Measurements from ENCODE around the gene RPA3. TPM values are rescaled to one million over a fixed set of nuclear protein-coding genes. Genes with fewer than 3 reads are reported as not detected.

The RPA3 gene
- total RNA-seq, 1 experiment from 2014 or later: 108 TPM

DNA sequence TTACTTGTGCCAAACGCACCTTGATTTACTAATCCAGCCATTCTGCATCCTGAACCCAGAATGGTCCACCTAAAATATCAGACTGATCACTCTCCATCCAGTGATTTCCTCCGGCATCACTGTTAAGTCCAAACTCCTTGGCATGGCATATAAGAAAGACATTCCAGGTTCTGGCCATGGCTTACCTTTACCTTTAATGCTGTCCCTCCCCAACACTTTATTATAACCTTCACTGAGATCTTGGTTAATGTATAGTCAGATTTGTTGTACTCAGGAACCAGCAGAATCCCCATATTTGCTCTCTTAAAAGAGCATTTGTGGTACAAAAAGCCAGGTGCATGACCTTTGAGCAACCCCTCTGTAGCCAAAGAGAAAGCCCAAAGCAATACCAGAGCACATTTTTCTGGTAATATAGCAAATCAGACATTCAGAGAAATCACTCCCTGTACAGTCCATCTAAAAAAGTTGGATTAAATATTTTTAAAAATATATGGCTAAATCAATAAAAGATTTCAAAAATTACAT, 67.7 kb downstream of the RPA3 start:
- H3K79me1 ChIP-seq (ENCODE audit: insufficient read depth, low read depth, low read length, poor library complexity, severe bottlenecking): peaks cover 4% of the 10 kb centered on the region
- H3K36me3 Mint-ChIP-seq (ENCODE audit: insufficient read depth in 1 of 3, low read depth in 3 of 3): peaks cover 3 to 9% (median 6%) of the 10 kb centered on the region in 3 experiments; a peak in 6 of 7 replicates
- DNase-seq: no peak
- no peak overlapping the region for H2BK12ac ChIP-seq (ENCODE audit: insufficient read length, low read depth, low read length)
- no peaks in the 10 kb centered on the region for H3K27me3 Mint-ChIP-seq (ENCODE audit: low read depth)
- no peak overlapping the region for H3K4me3 Mint-ChIP-seq
- H4K5ac ChIP-seq (ENCODE audit: insufficient read length, low read depth, low read length): no peak overlapping the region
- H3K9me3 ChIP-seq (ENCODE audit: control insufficient read depth, low read depth, low read length): no peaks in the 10 kb centered on the region
- no peak overlapping the region for H2BK5ac ChIP-seq (ENCODE audit: insufficient read length, low read length)
- H3K4ac ChIP-seq (ENCODE audit: low read depth, low read length): no peak overlapping the region
- no peak overlapping the region for H3K56ac ChIP-seq (ENCODE audit: insufficient read length, low read depth, low read length)
- no peak overlapping the region for H3K18ac ChIP-seq (ENCODE audit: insufficient read length, low read depth, low read length)
- no peak overlapping the region for H3K27ac ChIP-seq (ENCODE audit: insufficient read length, low read depth, low read length)
- no peaks in the 10 kb centered on the region; the same call in 1 of the 2 replicates for H3K79me2 ChIP-seq (ENCODE audit: insufficient read depth, low read length)
- no CpG with 5 or more reads among the region's 2 CpGs for WGBS (ENCODE audit: extremely low coverage, insufficient read length, low lambda C conversion rate)
- peaks cover 11 to 21% of the 10 kb centered on the region in 2 experiments; a peak in 3 of 4 replicates for H3K4me1 Mint-ChIP-seq
- H2AFZ ChIP-seq (ENCODE audit: low read length): no peak overlapping the region
- H2BK120ac ChIP-seq (ENCODE audit: low read depth, low read length, poor library complexity, severe bottlenecking): no peak overlapping the region
- H3K23me2 ChIP-seq (ENCODE audit: insufficient read length, low read depth, low read length, poor library complexity, severe bottlenecking): no peaks in the 10 kb centered on the region
- no peak for TF ChIP-seq CTCF (conservative IDR thresholded peaks at IDR 0.05)
- no peak overlapping the region for H3K9ac ChIP-seq (ENCODE audit: extremely low read depth, insufficient read length, low read length)
- no peak overlapping the region for H2AK5ac ChIP-seq (ENCODE audit: insufficient read length, low read length)
- H2BK20ac ChIP-seq (ENCODE audit: low read depth, low read length, poor library complexity, severe bottlenecking): no peak overlapping the region
- no peak overlapping the region for H4K91ac ChIP-seq (ENCODE audit: insufficient read length, low read depth, low read length)
- H3K23ac ChIP-seq (ENCODE audit: insufficient read length, low read depth, low read length): no peak overlapping the region
- no peak overlapping the region for H4K8ac ChIP-seq (replicated peaks; ENCODE audit: insufficient read length, low read depth, low read length)
- no peak overlapping the region for H3K4me2 ChIP-seq (ENCODE audit: insufficient read depth, insufficient read length, low read length)
- H3K27ac Mint-ChIP-seq: no peak overlapping the region
- H3T11ph ChIP-seq (ENCODE audit: low read length): no peak overlapping the region
- H3K14ac ChIP-seq (ENCODE audit: insufficient read depth, low read length): no peak overlapping the region
- H3K9me3 Mint-ChIP-seq: peaks cover 0 to 7% of the 10 kb centered on the region in 2 experiments; a peak in 4 of 5 replicates
- H2BK15ac ChIP-seq (ENCODE audit: low read depth, low read length): no peak overlapping the region
- H4K20me1 ChIP-seq (ENCODE audit: control insufficient read depth, insufficient read depth, insufficient read length): no peaks in the 10 kb centered on the region
- no peaks in the 10 kb centered on the region for H3K4me1 ChIP-seq (ENCODE audit: insufficient read depth, low read length)
- H3K27me3 ChIP-seq (ENCODE audit: insufficient read depth, low read length): no peaks in the 10 kb centered on the region
